ENCODE results near the gene TEAD2.
"Not testable (repeated sequence)": the region's sequence is repeated elsewhere in the genome, so short reads cannot be mapped to it uniquely, and the experiment has no call there.

Gene TEAD2

DNA sequence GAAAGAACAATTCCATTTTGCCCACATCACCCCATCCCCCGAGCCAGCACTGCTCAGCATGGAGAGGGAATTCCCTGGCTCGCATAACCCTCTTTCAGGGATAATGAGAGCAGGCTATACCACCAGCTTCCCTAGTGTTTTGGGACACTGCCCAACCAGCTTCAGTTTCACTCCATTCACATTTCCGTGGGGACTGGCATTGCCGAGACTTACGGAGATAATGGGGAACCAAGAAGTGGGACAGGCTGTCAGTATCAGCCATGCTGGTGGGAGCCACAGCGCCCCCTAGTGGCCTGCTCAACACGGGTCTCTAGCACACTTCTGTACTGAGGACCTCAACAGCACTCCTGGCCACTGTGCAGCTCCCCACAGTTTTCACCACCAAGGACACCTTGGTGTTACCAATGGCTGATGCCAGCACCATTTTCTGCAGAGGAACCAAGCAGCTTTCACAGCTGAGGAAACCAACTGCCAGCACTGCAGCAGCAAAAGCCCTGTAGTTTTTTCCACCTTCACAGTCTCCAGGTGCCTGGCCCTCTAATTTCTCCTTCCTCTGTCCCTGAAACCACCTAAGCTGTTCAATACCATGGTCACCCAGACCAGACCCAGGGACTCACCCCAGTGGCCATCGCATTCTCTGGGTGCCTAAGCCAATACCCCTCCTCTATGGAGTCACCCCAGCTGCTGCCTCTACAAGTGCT, 60.9 kb downstream of the TEAD2 start:
- peak; percentile 89 for ATAC-seq (ENCODE audit: insufficient read depth, low read depth)
- H3K27ac ChIP-seq (ENCODE audit: low read length): no peak overlapping the region
- no peak for TF ChIP-seq EZH2 (IDR thresholded peaks at IDR 0.05; ENCODE audit: borderline replicate concordance, low read depth, low read length, severe bottlenecking)
- TF ChIP-seq, protein P1, sequence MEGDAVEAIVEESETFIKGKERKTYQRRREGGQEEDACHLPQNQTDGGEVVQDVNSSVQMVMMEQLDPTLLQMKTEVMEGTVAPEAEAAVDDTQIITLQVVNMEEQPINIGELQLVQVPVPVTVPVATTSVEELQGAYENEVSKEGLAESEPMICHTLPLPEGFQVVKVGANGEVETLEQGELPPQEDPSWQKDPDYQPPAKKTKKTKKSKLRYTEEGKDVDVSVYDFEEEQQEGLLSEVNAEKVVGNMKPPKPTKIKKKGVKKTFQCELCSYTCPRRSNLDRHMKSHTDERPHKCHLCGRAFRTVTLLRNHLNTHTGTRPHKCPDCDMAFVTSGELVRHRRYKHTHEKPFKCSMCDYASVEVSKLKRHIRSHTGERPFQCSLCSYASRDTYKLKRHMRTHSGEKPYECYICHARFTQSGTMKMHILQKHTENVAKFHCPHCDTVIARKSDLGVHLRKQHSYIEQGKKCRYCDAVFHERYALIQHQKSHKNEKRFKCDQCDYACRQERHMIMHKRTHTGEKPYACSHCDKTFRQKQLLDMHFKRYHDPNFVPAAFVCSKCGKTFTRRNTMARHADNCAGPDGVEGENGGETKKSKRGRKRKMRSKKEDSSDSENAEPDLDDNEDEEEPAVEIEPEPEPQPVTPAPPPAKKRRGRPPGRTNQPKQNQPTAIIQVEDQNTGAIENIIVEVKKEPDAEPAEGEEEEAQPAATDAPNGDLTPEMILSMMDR (IDR thresholded peaks at IDR 0.05; ENCODE audit: borderline replicate concordance, extremely low read depth, low read length, poor library complexity, severe bottlenecking): peak; percentile 88
- H4K20me1 ChIP-seq (ENCODE audit: insufficient read depth, low read length): no peaks in the 10 kb centered on the region
- no peak overlapping the region for H3K4me2 ChIP-seq (ENCODE audit: insufficient read depth, low read length)
- no peaks in the 10 kb centered on the region for H3K4me1 ChIP-seq (ENCODE audit: insufficient read depth, low read length)
- no peaks in the 10 kb centered on the region for H3K79me2 ChIP-seq (ENCODE audit: insufficient read depth, low read length)
- no peaks in the 10 kb centered on the region for H3K9me3 ChIP-seq (ENCODE audit: insufficient read depth, low read length, severe bottlenecking)
- H3K4me3 ChIP-seq (ENCODE audit: low read depth in 1 of 2, low read length in 2 of 2): no peak overlapping the region
- H2AFZ ChIP-seq (ENCODE audit: low read depth, low read length): no peak overlapping the region
- no peak overlapping the region for H3K9ac ChIP-seq (ENCODE audit: low read depth, low read length)
- peak; percentile 71 for DNase-seq
- no peaks in the 10 kb centered on the region for H3K36me3 ChIP-seq (ENCODE audit: insufficient read depth, low read length)
- H3K27me3 ChIP-seq (ENCODE audit: insufficient read depth, low read length, poor library complexity): no peaks in the 10 kb centered on the region

DNA sequence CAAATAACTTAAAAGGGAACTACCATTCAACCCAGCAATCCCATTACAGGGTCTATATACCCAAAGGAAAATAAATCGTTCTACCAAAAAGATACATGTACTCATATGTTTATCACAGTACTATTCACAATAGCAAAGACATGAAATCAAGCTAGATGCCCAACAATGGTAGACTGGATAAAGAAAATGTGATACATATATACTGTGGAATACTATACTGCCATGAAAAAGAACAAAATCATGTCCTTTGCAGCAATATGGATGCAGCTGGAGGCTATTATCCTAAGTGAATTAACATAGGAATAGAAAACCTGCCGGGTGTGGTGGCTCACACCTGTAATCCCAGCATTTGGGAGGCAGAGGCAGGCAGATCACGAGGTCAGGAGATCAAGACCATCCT, 63.6 kb downstream of the TEAD2 start:
- H3K79me2 ChIP-seq (ENCODE audit: insufficient read depth, low read length); H3K27ac ChIP-seq (ENCODE audit: low read length); H3K27me3 ChIP-seq (ENCODE audit: insufficient read depth, low read length, poor library complexity); H2AFZ ChIP-seq (ENCODE audit: low read depth, low read length); H3K4me2 ChIP-seq (ENCODE audit: insufficient read depth, low read length); H4K20me1 ChIP-seq (ENCODE audit: insufficient read depth, low read length); H3K9me3 ChIP-seq (ENCODE audit: insufficient read depth, low read length, severe bottlenecking); H3K36me3 ChIP-seq (ENCODE audit: insufficient read depth, low read length); H3K4me1 ChIP-seq (ENCODE audit: insufficient read depth, low read length); DNase-seq; H3K9ac ChIP-seq (ENCODE audit: low read depth, low read length); H3K4me3 ChIP-seq (ENCODE audit: low read depth in 1 of 2, low read length in 2 of 2); ATAC-seq (ENCODE audit: insufficient read depth, low read depth): not testable (repeated sequence)

DNA sequence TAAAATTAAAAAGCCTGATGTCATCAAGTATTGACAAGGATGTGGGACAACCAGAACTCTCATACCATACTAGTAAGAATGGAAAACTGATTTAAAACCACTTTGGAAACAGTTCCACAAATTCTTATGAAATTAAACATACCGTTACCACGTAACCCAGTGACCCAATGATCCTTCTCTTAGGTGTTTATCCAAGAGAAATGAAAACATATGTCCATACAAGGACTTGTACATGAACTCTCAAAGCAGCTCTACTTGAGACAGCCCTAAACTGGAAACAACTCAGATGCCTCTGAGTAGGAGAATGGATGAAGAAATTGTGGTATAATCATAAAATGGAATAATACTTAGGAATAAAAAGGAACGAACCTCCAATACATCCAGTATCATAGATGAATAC, 64.8 kb downstream of the TEAD2 start:
- no peak for TF ChIP-seq EZH2 (IDR thresholded peaks at IDR 0.05; ENCODE audit: borderline replicate concordance, low read depth, low read length, severe bottlenecking)
- TF ChIP-seq, protein P1 (IDR thresholded peaks at IDR 0.05; ENCODE audit: borderline replicate concordance, extremely low read depth, low read length, poor library complexity, severe bottlenecking): no peak
- H3K27me3 ChIP-seq (ENCODE audit: insufficient read depth, low read length, poor library complexity): no peaks in the 10 kb centered on the region
- H3K27ac ChIP-seq (ENCODE audit: low read length): no peak overlapping the region
- DNase-seq: no peak
- H3K4me1 ChIP-seq (ENCODE audit: insufficient read depth, low read length): no peaks in the 10 kb centered on the region
- H3K9me3 ChIP-seq (ENCODE audit: insufficient read depth, low read length, severe bottlenecking): no peaks in the 10 kb centered on the region
- H3K4me3 ChIP-seq (ENCODE audit: low read depth in 1 of 2, low read length in 2 of 2): no peak overlapping the region
- no peaks in the 10 kb centered on the region for H3K79me2 ChIP-seq (ENCODE audit: insufficient read depth, low read length)
- H2AFZ ChIP-seq (ENCODE audit: low read depth, low read length): no peak overlapping the region
- no peaks in the 10 kb centered on the region for H4K20me1 ChIP-seq (ENCODE audit: insufficient read depth, low read length)
- H3K4me2 ChIP-seq (ENCODE audit: insufficient read depth, low read length): no peak overlapping the region
- no peak overlapping the region for H3K9ac ChIP-seq (ENCODE audit: low read depth, low read length)
- H3K36me3 ChIP-seq (ENCODE audit: insufficient read depth, low read length): no peaks in the 10 kb centered on the region
- ATAC-seq (ENCODE audit: insufficient read depth, low read depth): no peak

DNA sequence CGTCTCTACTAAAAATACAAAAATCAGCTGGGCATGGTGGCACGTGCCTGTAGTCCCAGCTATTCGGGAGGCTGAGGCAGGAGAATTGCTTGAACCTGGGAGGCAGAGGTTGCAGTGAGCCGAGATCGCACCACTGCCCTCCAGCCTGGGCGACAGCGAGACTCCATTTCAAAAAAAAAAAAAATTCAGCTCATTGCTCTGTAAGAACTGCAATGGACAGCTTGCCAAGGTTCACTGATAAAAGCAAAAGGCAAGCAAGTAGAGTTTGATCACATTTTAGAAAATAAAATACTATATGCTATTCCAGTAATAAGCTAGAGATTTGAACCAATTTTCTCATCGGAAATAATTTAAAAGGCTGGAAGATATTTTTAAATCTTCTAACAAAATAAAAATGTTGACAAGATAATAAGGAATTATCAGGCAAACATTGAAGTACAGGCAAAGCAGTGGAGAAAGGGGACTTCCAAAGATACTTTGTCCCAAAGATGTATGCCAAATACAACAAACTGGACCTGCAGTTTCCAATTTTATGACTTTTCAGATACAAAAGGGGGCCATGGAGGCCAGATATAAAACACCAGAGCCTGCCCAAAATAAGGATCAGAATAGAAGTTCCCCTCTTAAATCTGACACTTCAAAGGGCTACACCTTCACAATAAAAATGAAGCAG, 66.9 kb downstream of the TEAD2 start:
- H3K27me3 ChIP-seq (ENCODE audit: insufficient read depth, low read length, poor library complexity): no peaks in the 10 kb centered on the region
- TF ChIP-seq EZH2 (IDR thresholded peaks at IDR 0.05; ENCODE audit: borderline replicate concordance, low read depth, low read length, severe bottlenecking): no peak
- TF ChIP-seq, protein P1 (IDR thresholded peaks at IDR 0.05; ENCODE audit: borderline replicate concordance, extremely low read depth, low read length, poor library complexity, severe bottlenecking): no peak
- H2AFZ ChIP-seq (ENCODE audit: low read depth, low read length): no peak overlapping the region
- no peak overlapping the region for H3K9ac ChIP-seq (ENCODE audit: low read depth, low read length)
- H3K4me1 ChIP-seq (ENCODE audit: insufficient read depth, low read length): no peaks in the 10 kb centered on the region
- H3K27ac ChIP-seq (ENCODE audit: low read length): no peak overlapping the region
- H3K4me3 ChIP-seq (ENCODE audit: low read depth in 1 of 2, low read length in 2 of 2): no peak overlapping the region
- ATAC-seq (ENCODE audit: insufficient read depth, low read depth): no peak
- no peaks in the 10 kb centered on the region for H3K9me3 ChIP-seq (ENCODE audit: insufficient read depth, low read length, severe bottlenecking)
- no peak overlapping the region for H3K4me2 ChIP-seq (ENCODE audit: insufficient read depth, low read length)
- no peaks in the 10 kb centered on the region for H4K20me1 ChIP-seq (ENCODE audit: insufficient read depth, low read length)
- no peak for DNase-seq
- H3K79me2 ChIP-seq (ENCODE audit: insufficient read depth, low read length): no peaks in the 10 kb centered on the region
- no peaks in the 10 kb centered on the region for H3K36me3 ChIP-seq (ENCODE audit: insufficient read depth, low read length)

Data from DND-41 (cell line).